GM19025 (cell line): ENCODE data around the gene TGFB1.
"Not testable (repeated sequence)": the region's sequence is repeated elsewhere in the genome, so short reads cannot be mapped to it uniquely, and the experiment has no call there.

ENCODE experiments used
- ATAC-seq: cut with Tn5 transposase; IDR thresholded peaks from one replicate; pipeline ENCODE4 v1.9.1; 2021; ENCODE audit warnings: mild to moderate bottlenecking, low read depth, moderate library complexity; ENCODE audit not compliant: unreplicated experiment

The TGFB1 gene

GRCh38 chr19:41346916-41347315 lies 6.8 kb downstream of the TGFB1 start:
- not testable (repeated sequence) for ATAC-seq

- ATAC-seq = no peak
These were observed 9.6 kb downstream of the TGFB1 start for GRCh38 chr19:41344162-41344561.

- ATAC-seq = no peak
These were observed 11.8 kb downstream of the TGFB1 start for GRCh38 chr19:41341669-41342490.

GRCh38 chr19:41339936-41340335 lies 13.8 kb downstream of the TGFB1 start:
- no peak for ATAC-seq

GRCh38 chr19:41335467-41335866 lies 18.3 kb downstream of the TGFB1 start:
- ATAC-seq = no peak

GRCh38 chr19:41334793-41335192 lies 18.9 kb downstream of the TGFB1 start:
- no peak for ATAC-seq

DNA sequence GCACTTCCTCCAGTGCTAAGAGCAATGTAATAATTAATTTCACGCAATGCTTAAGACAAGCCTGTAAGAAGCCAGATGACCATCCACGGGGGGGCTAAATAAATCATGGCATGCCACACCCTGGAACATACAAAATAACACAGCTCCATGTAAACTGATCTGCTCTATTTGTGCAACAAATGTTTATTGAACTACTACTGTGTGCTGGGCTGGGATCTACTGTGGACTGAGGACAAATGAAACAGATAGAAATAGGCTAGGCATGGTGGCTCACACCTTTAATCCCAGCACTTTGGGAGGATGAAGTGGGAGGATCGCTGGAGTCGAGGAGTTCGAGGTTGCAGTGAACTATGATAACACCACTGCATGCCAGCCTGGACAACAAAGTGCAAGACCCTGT lies 21.3 kb downstream of the TGFB1 start:
- ATAC-seq = no peak

DNA sequence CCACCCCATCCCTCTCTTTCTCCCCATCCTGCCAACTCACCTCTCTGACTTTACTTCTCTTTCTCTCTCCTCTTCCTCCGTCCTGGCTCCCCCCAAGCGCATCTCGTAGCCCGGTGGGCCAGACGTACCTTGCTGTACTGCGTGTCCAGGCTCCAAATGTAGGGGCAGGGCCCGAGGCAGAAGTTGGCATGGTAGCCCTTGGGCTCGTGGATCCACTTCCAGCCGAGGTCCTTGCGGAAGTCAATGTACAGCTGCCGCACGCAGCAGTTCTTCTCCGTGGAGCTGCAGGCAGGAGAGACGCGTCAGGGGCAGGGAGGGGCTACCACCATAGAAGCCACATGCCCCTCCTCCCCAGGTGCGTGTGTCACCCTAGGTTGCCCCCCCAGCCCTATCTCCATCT lies 21.7 kb downstream of the TGFB1 start:
- ATAC-seq = no peak

GRCh38 chr19:41330946-41331678 lies 22.6 kb downstream of the TGFB1 start:
- no peak for ATAC-seq

DNA sequence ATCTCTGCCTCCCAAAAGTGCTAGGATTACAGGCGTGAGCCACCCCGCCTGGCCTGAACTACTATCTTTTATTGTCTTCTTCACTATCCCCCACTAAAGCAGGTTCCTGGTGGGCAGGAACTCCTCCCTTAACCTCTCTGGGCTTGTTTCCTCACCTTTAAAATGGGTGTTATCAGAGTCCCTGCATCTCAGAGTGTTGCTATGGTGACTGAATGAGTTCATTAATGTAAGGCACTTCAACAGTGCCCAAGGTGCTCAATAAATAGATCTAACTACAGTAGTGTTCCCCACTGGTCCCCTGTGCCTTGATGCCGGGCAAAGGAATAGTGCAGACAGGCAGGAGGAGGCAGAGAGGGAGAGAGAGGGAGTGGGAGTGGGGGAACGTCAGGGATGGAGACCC lies 23.2 kb downstream of the TGFB1 start:
- no peak for ATAC-seq

GRCh38 chr19:41328842-41329225 lies 24.9 kb downstream of the TGFB1 start:
- ATAC-seq = no peak

GRCh38 chr19:41328157-41328841 lies 25.4 kb downstream of the TGFB1 start:
- ATAC-seq = no peak

DNA sequence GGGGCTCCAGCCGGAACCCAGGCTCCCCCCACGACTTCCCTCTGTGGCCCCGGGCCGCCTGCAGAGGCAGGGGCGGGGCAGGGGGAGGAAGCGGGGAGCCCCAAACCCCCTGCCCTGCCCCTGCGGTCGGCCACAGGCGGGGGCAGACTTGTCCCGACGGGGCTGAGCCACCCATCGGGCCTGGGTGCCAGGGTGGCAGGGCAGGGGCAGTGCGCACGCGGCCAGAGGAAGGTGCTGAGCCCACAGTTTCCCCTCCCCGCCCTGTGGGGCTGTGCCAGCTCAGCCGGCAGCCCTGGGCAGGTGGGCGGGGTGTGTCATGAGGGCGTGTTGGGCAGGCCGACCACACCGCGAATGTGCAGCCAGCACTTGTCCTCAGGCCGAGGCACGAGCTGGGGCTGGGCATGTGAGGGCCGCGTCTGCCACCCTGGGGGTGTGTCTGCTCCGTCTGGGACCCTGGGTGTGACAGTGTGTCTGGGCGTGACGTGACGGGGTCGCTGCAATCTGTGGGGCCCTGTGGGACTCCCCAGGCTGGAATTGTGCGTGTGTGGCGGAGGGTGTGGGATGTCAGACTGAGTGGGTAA lies 26.1 kb downstream of the TGFB1 start:
- peak; percentile 63 for ATAC-seq

DNA sequence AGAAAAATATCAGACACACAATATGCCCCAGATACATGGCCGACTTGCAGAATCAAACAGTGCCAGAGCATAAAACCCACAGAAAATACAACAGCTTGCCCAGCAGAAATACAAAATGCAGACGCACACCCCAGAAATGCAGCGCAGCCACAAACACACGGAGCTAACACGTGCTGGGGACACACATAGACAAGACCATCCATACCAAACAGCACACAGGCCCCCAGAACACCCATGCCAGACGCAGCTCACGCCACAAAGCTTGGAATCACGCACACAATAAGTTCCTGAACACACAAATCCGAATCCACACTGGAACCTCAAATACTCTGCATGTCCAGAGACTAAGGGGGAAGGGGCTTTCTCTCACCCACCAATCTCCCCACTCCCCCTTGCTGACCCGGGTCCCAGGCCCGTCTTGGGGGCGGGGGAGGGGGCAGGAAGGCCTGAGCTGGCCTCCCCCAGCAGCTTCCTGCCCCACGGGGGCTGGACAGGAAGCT lies 26.6 kb downstream of the TGFB1 start:
- no peak for ATAC-seq

DNA sequence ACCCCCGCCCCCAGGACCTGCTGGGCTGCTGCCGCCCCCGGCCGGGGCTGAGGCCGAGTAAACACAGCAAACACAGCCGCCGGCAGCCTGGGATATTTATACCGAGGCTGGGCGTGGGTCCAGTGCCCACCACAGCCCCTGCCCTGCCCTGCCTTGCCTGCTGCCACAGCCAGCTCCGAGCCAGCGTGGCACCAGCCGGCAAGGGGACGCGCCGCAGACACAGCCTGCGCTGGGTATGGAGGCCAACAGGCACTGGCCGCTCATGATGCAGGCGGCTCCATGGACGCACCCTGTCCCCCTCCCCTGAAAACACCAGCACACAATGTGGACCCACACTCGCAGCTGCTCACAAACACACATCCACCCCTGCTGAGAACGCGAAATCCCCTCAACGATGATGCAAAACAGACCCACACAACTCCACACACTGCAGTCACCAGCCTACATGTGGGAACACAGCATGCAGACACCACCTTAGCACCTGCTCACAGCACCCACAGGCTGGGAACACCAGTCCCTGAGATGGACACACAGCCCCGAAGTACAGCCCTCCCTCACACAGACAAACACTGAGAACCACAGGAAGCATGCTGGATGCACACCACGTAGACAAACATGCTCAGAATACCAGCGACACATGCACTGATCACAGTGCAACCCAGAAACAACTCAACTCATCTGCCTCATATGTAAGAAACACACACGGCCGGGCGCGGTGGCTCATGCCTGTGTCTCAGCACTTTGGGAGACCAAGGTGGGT lies 27.6 kb downstream of the TGFB1 start:
- ATAC-seq = no peak

DNA sequence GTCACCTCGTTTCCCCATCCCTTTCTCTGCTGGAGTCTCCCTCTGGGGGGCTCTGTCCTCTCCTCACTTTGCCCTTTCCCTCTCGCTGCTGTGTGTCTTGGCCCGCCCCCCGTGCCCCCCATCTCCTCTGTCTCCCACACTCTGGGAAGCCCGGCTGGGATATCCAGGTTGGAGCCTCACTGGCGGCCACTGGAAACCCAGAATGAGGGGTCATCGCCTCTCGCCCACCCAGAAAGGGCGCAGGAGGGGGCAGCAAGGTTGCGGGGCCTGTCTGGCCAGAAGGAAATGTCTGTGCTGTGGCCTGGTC lies 28.1 kb downstream of the TGFB1 start:
- no peak for ATAC-seq

DNA sequence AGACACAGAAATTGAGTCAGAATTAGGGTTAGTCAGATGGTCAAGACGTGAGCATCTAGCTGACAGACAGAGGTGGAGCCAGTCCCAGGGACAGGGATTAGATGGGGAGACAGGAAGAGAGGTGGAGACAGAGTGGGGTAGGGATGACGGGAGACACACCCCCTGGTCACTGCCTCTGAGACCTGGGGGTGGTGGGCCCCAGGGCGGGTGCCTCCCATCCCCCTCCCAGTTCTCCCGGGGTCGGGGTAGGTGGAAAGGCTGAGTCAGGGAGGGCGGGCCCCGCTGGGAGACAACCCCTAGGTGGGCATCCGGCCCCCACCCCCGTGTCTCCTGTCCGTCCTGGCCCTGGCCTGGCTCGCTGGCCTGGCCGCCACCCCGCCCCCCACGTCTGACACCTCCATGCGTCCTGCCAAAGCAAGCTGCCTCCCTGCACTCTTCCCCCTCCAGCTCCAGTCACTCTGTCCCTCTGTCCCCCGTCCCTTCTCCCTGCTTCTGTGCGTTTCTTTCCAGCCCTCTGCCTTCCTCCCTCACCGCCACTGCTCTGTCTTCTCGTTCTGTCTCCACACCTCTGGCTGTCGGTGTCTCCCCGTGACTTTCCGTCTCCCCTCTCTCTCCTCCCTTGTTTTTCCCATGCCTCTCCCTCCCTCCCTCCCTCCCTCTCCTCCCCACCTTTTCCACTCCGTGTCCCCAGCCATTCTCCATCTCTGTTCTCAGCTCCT lies 28.6 kb downstream of the TGFB1 start:
- no peak for ATAC-seq

DNA sequence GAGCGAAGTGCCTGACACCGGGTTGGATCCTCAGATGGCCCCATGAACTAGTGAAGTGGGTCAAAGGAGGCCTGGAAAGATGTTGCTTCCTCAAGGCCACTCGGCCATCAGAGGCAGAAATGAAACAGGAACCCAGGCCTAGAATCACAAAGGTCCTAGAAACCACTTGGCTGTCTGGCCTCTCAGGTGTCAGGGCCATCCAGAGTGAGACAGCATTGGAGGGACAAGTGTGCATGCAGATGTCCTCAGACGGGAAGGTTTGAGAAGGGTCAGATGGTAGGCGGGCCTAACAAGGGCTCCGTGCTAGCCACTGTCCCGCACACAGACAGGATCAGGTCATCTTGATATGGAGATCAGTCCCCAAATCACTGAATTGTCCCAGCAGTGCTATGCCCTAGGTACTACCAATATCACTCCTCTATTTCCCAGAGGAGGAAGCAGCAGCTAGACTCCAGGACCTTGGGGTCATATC lies 29.5 kb downstream of the TGFB1 start:
- ATAC-seq = no peak

DNA sequence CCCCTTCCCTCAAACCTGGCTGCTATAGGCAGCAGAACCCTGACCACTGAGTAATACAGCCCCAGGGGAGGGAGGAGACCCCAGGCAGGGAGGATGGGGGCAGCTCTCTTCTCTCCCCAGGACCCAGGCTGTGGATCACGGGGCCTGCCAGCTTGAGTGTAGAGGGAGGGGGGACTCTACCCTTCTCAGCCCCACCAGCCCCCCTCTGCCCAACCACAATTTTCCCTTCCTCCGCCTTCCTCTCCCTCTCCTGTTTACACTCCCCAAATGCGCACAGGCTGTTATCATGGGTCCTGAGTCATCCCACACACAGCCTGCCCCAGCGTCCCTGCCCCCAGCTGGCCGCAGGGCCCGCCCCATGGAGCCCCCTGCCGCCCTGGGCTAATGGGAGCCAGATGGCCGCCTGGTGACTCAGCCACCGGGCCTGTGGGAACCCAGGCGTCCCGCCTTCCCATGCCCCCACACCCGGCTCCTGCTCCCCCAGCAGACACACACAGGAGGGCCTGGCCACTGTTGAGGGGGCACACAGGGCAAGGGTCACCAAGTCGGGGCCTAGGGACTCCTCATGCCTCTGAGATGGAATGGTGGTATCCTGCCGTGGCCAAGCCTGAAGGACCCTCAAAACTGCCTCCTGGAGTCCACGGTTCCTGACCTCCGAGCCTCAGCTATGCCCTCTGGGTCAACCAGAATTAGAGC lies 30.1 kb downstream of the TGFB1 start:
- no peak for ATAC-seq
